H1 (cell line): Measurements from ENCODE around the gene SERPINA12.

Experiments
- FOSL1 ChIP-seq: IDR thresholded peaks from 2 replicates; pipeline ENCODE4 v1.6.1; 2011; ENCODE audit warnings: mild to moderate bottlenecking, low read depth, low read length, moderate library complexity; ENCODE audit not compliant: insufficient read depth
- JUND ChIP-seq: IDR thresholded peaks from 2 replicates; pipeline ENCODE4 v1.6.1; 2011; ENCODE audit warnings: mild to moderate bottlenecking, improper control_type of control experiment, low read length
- MAFK ChIP-seq: IDR thresholded peaks from 2 replicates; pipeline ENCODE4 v1.6.1; 2012; ENCODE audit warnings: low read depth, mild to moderate bottlenecking, improper control_type of control experiment, low read length
- POLR2A ChIP-seq, 2 experiments: IDR thresholded peaks; 1 replicate in 1 of 2; 2 replicates in 1 of 2; pipeline ENCODE4 v1.6.1; 2011; ENCODE audit warnings: low read depth in 2 of 2, low read length in 2 of 2, mild to moderate bottlenecking in 2 of 2; ENCODE audit errors: control extremely low read depth in 1 of 2
- SIN3A ChIP-seq, 2 experiments: IDR thresholded peaks in 1 of 2; conservative IDR thresholded peaks in 1 of 2; 2 replicates each; pipeline ENCODE4 v1.6.1; 2011 to 2012; ENCODE audit warnings: low read length in 2 of 2, improper control_type of control experiment in 1 of 2, low read depth in 1 of 2, mild to moderate bottlenecking in 1 of 2
- TBP ChIP-seq: IDR thresholded peaks from 2 replicates; pipeline ENCODE4 v1.6.1; 2011; ENCODE audit warnings: low read depth, low read length, improper control_type of control experiment
- TCF12 ChIP-seq: IDR thresholded peaks from 2 replicates; pipeline ENCODE4 v1.6.1; 2011; ENCODE audit warnings: low read depth, mild to moderate bottlenecking, low read length
- ZNF274 ChIP-seq: IDR thresholded peaks from 2 replicates; pipeline ENCODE4 v1.7.0; 2012; ENCODE audit warnings: low read length, borderline replicate concordance; ENCODE audit errors: extremely low read depth
- TF ChIP-seq, protein P1 (sequence below), 3 experiments: IDR thresholded peaks; 1 replicate in 2 of 3; 2 replicates in 1 of 3; pipeline versions ENCODE4 v1.5.1 to v1.6.1; 2011; ENCODE audit warnings: low read length in 3 of 3, mild to moderate bottlenecking in 3 of 3, inconsistent platforms in 2 of 3, low read depth in 1 of 3, moderate library complexity in 1 of 3; ENCODE audit not compliant: insufficient read depth in 1 of 3; ENCODE audit errors: control extremely low read depth in 1 of 3

DNA sequence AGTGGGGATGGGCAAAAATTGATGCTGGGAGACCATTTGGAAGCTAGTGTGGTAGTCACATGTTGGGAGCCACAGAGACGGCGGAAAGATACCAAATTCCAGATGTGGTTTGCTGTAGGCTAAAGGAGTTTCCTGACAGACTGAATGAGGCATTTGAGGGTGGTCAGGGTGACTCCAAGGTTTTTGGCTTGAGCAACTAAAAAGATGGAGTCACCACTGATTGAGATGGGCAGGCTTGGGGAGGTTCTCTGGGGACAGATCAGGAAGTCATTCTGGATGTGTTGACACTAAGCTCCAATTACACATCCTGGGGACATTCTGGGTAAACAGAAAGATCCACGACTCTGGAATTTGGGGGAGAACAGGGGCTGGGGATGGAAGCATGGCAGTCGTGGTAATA, 17.8 kb downstream of the SERPINA12 start:
- TF ChIP-seq, protein P1, sequence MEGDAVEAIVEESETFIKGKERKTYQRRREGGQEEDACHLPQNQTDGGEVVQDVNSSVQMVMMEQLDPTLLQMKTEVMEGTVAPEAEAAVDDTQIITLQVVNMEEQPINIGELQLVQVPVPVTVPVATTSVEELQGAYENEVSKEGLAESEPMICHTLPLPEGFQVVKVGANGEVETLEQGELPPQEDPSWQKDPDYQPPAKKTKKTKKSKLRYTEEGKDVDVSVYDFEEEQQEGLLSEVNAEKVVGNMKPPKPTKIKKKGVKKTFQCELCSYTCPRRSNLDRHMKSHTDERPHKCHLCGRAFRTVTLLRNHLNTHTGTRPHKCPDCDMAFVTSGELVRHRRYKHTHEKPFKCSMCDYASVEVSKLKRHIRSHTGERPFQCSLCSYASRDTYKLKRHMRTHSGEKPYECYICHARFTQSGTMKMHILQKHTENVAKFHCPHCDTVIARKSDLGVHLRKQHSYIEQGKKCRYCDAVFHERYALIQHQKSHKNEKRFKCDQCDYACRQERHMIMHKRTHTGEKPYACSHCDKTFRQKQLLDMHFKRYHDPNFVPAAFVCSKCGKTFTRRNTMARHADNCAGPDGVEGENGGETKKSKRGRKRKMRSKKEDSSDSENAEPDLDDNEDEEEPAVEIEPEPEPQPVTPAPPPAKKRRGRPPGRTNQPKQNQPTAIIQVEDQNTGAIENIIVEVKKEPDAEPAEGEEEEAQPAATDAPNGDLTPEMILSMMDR (IDR thresholded peaks at IDR 0.05; ENCODE audit: control extremely low read depth in 1 of 3, insufficient read depth in 1 of 3, low read depth in 1 of 3, low read length in 3 of 3), result no peak
- TF ChIP-seq JUND (no peak), ZNF274 (no peak), TCF12 (no peak), MAFK (no peak), SIN3A (conservative IDR thresholded peaks at IDR 0.05 in 1 of 2, IDR thresholded peaks at IDR 0.05 in 1 of 2; ENCODE audit: low read depth in 1 of 2, low read length in 2 of 2) (no peak), TBP (no peak), POLR2A (IDR thresholded peaks at IDR 0.05; ENCODE audit: control extremely low read depth in 1 of 2, low read depth in 2 of 2, low read length in 2 of 2) (no peak), FOSL1 (no peak)
